PC-9 (cell line): ENCODE data around the gene DYNLL2.
"Not testable (repeated sequence)": the region's sequence is repeated elsewhere in the genome, so short reads cannot be mapped to it uniquely, and the experiment has no call there.

Experiments
- EZH2 ChIP-seq: fragments of 200-600 bp; sonication (generic); IDR thresholded peaks from 2 replicates; pipeline ENCODE4 v1.8.0; 2017; ENCODE audit warnings: antibody characterized with exemption, low read depth
- TF ChIP-seq, protein P1 (sequence below): fragments of 200-600 bp; sonication (generic); conservative IDR thresholded peaks from 2 replicates; pipeline ENCODE4 v1.6.1; 2017; ENCODE audit warnings: mixed run types, antibody characterized with exemption, mild to moderate bottlenecking, moderate library complexity

DNA sequence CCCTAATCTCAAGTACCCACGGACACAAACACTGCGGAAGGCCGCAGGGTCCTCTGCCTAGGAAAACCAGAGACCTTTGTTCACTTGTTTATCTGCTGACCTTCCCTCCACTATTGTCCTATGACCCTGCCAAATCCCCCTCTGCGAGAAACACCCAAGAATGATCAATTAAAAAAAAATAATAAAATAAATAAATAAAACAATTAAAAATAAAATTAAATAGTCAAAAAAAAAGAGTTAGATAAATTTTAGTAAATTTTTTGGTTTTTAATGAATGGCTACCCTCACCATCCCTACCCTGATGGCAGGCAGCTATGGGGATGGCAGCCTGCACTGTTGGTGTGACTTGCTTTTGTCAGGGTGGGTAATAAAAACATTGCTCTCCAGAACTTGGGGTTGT, 60.1 kb downstream of the DYNLL2 start:
- TF ChIP-seq, protein P1, sequence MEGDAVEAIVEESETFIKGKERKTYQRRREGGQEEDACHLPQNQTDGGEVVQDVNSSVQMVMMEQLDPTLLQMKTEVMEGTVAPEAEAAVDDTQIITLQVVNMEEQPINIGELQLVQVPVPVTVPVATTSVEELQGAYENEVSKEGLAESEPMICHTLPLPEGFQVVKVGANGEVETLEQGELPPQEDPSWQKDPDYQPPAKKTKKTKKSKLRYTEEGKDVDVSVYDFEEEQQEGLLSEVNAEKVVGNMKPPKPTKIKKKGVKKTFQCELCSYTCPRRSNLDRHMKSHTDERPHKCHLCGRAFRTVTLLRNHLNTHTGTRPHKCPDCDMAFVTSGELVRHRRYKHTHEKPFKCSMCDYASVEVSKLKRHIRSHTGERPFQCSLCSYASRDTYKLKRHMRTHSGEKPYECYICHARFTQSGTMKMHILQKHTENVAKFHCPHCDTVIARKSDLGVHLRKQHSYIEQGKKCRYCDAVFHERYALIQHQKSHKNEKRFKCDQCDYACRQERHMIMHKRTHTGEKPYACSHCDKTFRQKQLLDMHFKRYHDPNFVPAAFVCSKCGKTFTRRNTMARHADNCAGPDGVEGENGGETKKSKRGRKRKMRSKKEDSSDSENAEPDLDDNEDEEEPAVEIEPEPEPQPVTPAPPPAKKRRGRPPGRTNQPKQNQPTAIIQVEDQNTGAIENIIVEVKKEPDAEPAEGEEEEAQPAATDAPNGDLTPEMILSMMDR, result not testable (repeated sequence)
- not testable (repeated sequence) for TF ChIP-seq EZH2
